ENCODE measurements around the gene MAPK1. TPM values are rescaled to one million over a fixed set of nuclear protein-coding genes. Genes with fewer than 3 reads are reported as not detected.

The MAPK1 gene
- total RNA-seq, 1 experiment from 2014 or later: 90.3 TPM

GRCh38 chr22:21739828-21740377, 127.5 kb downstream of the MAPK1 start:
- H3K27me3 Mint-ChIP-seq (ENCODE audit: low read depth): peaks cover 64% of the 10 kb centered on the region
- H3K4me3 Mint-ChIP-seq: no peak overlapping the region
- H2BK120ac ChIP-seq (ENCODE audit: low read depth, low read length, poor library complexity, severe bottlenecking): no peak overlapping the region

More at GRCh38 chr22:21739828-21740377, 127.5 kb downstream of the MAPK1 start:
- H3K18ac ChIP-seq (ENCODE audit: insufficient read length, low read depth, low read length): no peak overlapping the region
- no peak overlapping the region for H4K8ac ChIP-seq (replicated peaks; ENCODE audit: insufficient read length, low read depth, low read length)
- H2BK20ac ChIP-seq (ENCODE audit: low read depth, low read length, poor library complexity, severe bottlenecking): no peak overlapping the region
- no peak for DNase-seq
- H3K23ac ChIP-seq (ENCODE audit: insufficient read length, low read depth, low read length): no peak overlapping the region
- no peak overlapping the region for H3K4ac ChIP-seq (ENCODE audit: low read depth, low read length)
- no peak overlapping the region for H2AK5ac ChIP-seq (ENCODE audit: insufficient read length, low read length)
- H4K91ac ChIP-seq (ENCODE audit: insufficient read length, low read depth, low read length): no peak overlapping the region
- H4K20me1 ChIP-seq (ENCODE audit: control insufficient read depth, insufficient read depth, insufficient read length): no peaks in the 10 kb centered on the region
- H2AFZ ChIP-seq (ENCODE audit: low read length): no peak overlapping the region
- no peak overlapping the region for H3K14ac ChIP-seq (ENCODE audit: insufficient read depth, low read length)
- H3K56ac ChIP-seq (ENCODE audit: insufficient read length, low read depth, low read length): no peak overlapping the region
- H3K36me3 Mint-ChIP-seq (ENCODE audit: insufficient read depth in 1 of 3, low read depth in 3 of 3): peaks cover 0 to 2% (median 0%) of the 10 kb centered on the region in 3 experiments; a peak in 2 of 7 replicates
- H4K5ac ChIP-seq (ENCODE audit: insufficient read length, low read depth, low read length): no peak overlapping the region
- WGBS (ENCODE audit: extremely low coverage, insufficient read length, low lambda C conversion rate): no CpG with 5 or more reads among the region's 5 CpGs
- no peaks in the 10 kb centered on the region; a peak in 1 of 5 replicates for H3K9me3 Mint-ChIP-seq
- no peaks in the 10 kb centered on the region for H3K4me1 ChIP-seq (ENCODE audit: insufficient read depth, low read length)
- H3K79me1 ChIP-seq (ENCODE audit: insufficient read depth, low read depth, low read length, poor library complexity, severe bottlenecking): no peaks in the 10 kb centered on the region
- H3K9ac ChIP-seq (ENCODE audit: extremely low read depth, insufficient read length, low read length): no peak overlapping the region
- peaks cover 3% of the 10 kb centered on the region for H3K23me2 ChIP-seq (ENCODE audit: insufficient read length, low read depth, low read length, poor library complexity, severe bottlenecking)
- no peak overlapping the region for H3K27ac ChIP-seq (ENCODE audit: insufficient read length, low read depth, low read length)
- no peak overlapping the region for H2BK5ac ChIP-seq (ENCODE audit: insufficient read length, low read length)
- TF ChIP-seq CTCF (conservative IDR thresholded peaks at IDR 0.05): no peak
- no peak overlapping the region for H2BK12ac ChIP-seq (ENCODE audit: insufficient read length, low read depth, low read length)
- H2BK15ac ChIP-seq (ENCODE audit: low read depth, low read length): no peak overlapping the region
- no peak overlapping the region for H3K4me2 ChIP-seq (ENCODE audit: insufficient read depth, insufficient read length, low read length)
- no peaks in the 10 kb centered on the region; the same call in 1 of the 2 replicates for H3K27me3 ChIP-seq (ENCODE audit: insufficient read depth, low read length)
- H3K79me2 ChIP-seq (ENCODE audit: insufficient read depth, low read length): no peaks in the 10 kb centered on the region
- peaks cover 7 to 11% of the 10 kb centered on the region in 2 experiments for H3K4me1 Mint-ChIP-seq
- no peaks in the 10 kb centered on the region for H3K9me3 ChIP-seq (ENCODE audit: control insufficient read depth, low read depth, low read length)
- H3T11ph ChIP-seq (ENCODE audit: low read length): no peak overlapping the region
- H3K27ac Mint-ChIP-seq: peak overlapping the region in 1 of 3 experiments; percentile 1; a peak in 1 of 7 replicates

Measured in H9 (cell line).